Subcutaneous adipose tissue (tissue), 4 donors: ENCODE measurements around the gene SV2A. TPM values are rescaled to one million over a fixed set of nuclear protein-coding genes. Genes with fewer than 3 reads are reported as not detected.

Experiments
- CTCF ChIP-seq: fragments of 450-650 bp; IDR thresholded peaks from one replicate; pipeline ENCODE4 v1.5.1; 2016; ENCODE audit warnings: low read depth, mild to moderate bottlenecking, control low read depth, antibody characterized with exemption, moderate library complexity
- total RNA-seq, 4 donors: library from RNA; depleted of rRNA; stranded (reverse); fragments of >200 nt; gene quantifications; one replicate each; pipeline ENCODE4 v1.1.0, GENCODE V29; 2016

Gene SV2A
- total RNA-seq, 4 donors from 2014 or later: 0.19 to 0.51 (median 0.22) TPM; not detected in 1

DNA sequence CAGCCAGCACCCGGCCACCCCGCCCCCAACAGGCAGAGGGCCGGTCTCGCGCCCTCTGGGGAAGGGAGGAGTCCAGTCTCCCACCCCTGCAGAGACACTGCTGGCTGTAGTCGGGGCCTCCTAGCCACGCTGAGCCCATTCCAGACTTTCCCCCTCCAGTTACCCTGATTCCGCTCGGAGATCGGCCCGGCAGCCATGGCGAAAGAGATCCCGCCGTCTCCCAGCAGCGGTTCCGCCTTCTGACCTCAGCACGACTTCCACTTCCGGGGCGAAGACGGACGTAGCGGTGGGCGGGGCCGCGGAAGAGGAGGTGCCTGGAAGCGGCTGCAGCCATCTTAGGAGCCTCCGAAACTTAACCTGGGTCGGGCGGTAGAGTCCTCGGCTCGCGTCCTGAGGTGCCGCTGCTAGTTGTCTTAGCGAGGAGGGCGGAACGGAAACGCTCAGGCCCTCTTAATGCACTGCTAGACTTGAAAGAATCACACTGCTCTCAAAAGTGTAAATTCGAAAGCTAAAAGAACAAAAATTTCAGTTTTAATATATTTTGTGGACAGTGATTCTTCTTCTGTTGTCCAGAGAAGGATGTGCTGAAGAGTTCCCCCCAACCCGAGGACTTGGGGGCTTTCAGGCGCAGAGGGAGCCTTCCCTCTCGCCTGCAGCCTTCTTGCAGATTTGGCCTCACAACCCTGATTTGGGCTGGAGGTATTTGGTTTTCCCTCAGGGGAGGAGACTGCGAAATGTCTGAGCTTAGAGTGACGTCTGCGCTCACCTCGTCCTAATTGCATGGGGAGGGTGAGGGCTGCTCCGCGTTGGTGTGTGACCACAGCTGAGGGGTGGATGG, 10.1 kb upstream of the SV2A start, which contains the start of gene SF3B4:
Gene SF3B4 (minus strand): TSS at position 241 of the 838 bp plus-strand sequence. CDS start 44 bp downstream, at position 197.
- TF ChIP-seq CTCF: no peak

GRCh38 chr1:149927056-149927562, 9.5 kb upstream of the SV2A start:
- no peak for TF ChIP-seq CTCF

DNA sequence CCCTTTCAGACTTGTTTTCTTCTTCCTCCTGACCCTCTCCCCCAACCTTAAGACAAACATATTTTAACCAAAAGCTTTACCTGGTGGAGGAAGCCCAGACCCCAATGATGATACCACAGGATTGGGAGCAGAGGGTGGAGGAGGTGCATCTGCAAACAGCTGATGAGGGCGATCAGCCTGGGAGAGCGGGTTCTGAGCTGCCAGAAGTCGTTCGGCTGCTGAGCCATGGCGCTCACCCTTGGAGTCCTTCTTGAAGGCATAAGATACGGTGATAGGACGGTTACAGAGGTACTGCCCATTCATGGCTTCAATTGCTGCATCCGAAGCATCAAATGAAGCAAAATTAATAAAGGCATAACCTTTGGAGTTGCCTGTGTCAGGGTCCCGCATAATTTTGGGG, 8.7 kb upstream of the SV2A start:
- TF ChIP-seq CTCF: no peak

DNA sequence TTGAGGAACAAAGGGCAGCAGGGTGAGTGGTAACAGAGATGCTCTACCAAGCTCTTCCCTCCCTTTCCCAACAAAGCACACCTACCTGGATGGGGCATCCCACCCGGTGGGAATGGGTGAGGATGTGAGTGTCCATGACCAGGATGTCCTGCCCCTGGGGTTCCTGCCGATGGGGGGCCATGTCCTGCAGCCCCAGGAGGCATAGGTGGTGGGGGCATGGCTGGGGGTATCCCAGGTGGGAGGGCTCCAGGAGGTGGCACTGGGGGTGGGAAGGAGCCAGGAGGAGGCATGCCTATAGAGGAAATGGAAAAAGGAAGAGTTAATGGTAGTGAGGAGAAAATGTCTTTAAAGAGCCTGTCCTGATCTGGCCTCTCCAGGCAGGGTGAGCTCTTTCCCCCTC, 8.1 kb upstream of the SV2A start:
- TF ChIP-seq CTCF: no peak

DNA sequence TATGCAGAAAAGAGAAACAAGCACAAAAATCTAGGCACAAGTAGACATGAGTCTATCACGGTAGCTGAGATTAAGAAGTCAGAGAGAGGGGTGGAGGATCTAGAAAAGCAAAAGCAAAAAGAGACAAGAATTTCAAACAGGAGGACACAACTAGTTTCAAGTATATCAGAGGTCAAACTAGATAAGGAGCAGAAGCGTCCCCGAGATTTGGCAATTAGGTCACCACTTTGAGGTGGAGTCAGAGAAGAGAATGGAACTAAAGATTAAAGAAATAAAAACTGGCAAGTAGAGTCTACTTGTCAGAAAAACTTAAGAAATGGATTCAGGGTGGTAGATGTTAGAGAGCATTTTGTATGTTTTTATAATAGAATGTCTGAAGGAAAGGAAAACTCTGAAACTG, 7.7 kb upstream of the SV2A start:
- no peak for TF ChIP-seq CTCF

DNA sequence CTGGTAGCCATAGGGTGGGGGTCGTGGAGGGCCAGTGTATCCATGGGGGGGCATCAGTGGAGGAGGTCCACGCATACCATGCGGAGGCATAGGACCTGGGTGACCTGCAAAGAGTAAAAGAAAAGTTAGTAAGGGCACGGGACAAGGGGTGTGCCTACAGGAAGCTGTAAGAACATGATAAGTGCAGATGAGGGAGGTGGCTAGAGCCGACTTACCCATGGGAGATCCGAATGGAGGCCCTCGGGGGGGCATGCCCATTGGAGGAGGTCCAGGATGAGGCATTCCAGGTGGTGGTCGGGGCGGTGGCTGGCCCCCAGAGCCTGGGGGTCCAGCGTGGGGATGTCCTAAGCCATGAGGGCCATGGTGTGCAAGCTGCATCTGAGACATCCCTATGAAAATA, 6.0 kb upstream of the SV2A start:
- TF ChIP-seq CTCF: no peak

DNA sequence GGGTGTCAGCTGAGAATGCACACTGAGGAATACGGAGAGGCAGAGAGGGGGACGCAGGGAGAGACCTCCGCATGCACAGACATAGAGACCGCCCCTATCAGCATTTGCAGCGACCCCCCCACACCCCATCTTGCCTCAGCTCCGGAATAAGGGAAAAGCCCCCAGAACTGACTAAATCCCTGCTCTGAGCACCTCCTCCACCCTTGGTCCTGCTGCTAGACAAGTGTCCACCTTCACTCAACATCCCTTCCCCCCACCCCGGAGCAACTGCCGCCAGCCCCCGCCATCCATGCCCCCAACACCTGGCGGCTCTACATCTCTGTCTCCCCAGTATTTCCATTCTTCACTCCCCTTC, 769 bp downstream of the SV2A start:
- TF ChIP-seq CTCF: no peak
